ENCODE measurements around the gene KIFAP3.

DNA sequence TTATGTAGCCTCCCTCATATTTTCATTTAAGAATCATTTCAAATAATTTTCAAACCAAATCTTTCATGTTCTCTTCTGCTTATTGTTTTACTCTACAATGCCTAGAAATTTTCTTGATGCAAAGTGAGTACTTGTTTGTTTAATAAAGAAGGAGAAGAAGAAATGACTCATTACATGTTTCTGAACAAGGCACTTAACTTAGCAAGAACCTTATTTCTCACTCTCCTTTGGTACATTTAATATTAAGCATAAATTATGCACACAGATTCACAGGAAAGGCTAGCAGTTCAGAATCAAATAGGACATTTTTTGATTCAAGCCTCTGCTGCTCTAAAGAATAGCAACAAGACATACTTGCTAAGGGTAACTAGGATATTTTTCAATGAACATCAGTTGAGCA lies 189.9 kb downstream of the KIFAP3 start:
- no peak for TF ChIP-seq POLR2A (IDR thresholded peaks at IDR 0.05)
- TF ChIP-seq, protein P1, sequence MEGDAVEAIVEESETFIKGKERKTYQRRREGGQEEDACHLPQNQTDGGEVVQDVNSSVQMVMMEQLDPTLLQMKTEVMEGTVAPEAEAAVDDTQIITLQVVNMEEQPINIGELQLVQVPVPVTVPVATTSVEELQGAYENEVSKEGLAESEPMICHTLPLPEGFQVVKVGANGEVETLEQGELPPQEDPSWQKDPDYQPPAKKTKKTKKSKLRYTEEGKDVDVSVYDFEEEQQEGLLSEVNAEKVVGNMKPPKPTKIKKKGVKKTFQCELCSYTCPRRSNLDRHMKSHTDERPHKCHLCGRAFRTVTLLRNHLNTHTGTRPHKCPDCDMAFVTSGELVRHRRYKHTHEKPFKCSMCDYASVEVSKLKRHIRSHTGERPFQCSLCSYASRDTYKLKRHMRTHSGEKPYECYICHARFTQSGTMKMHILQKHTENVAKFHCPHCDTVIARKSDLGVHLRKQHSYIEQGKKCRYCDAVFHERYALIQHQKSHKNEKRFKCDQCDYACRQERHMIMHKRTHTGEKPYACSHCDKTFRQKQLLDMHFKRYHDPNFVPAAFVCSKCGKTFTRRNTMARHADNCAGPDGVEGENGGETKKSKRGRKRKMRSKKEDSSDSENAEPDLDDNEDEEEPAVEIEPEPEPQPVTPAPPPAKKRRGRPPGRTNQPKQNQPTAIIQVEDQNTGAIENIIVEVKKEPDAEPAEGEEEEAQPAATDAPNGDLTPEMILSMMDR (IDR thresholded peaks at IDR 0.05) = no peak
